Stimulated activated naive CD4-positive, alpha-beta T cell (primary cell): Measurements from ENCODE around the gene COLEC11.
"Not testable (repeated sequence)": the region's sequence is repeated elsewhere in the genome, so short reads cannot be mapped to it uniquely, and the experiment has no call there.

Experiments used
- DNase-seq, 6 experiments: peaks; one replicate each; lab custom pipeline; 2025; lab: John Stamatoyannopoulos, UW

Gene COLEC11

DNA sequence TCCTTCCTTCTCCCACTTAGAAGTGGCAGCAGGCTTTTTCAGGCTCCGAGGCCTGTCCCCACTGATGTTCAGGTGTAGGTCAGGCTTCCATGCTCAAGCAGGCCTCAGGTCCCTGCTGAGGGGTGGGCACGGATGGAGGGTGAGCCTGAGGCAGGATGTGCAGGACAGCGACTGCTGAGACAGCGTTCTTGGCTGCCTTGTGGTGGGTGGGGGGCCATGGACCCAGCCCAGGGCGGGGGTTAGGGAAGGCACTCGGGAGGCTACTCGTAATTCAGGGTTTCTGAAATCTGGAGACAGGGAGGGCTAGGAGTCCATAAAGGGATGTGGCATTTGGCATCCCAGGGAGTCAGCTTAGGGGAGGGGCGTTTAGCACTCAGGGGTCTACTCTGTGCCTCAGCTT lies 30.3 kb downstream of the COLEC11 start:
- DNase-seq = no peak

DNA sequence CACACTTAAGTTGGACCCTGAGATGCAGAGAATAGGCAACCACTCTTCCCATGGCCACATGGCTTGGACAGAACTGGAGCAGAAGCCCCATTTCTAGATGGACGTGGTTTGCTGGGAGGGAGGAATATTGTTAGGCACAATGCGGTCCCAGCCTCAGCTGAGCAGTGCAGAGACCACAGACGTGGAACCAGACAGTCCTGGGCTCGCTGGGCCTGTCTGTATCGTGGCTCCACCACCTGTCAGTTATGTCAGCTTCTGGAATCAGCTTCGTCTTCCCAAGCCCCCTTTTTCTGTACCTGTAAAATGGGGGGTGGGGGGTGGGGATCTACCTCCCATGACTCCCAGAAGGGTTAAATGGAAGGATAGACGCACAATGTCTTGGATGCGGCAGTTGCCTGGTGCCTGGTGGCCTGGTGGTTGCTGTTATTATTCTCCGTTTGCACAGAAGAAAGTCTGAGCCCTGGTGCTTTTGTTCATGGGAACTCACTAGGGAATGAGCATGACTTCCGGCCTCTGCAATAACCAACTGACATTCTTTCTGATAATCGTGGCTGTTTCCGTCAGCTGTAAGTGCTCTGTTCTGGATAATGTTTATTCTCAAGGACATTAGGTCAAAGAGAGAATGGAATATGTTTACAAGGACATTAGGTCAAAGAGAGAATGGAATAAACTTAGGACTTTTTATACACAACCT lies 31.4 kb downstream of the COLEC11 start:
- no peak for DNase-seq

GRCh38 chr2:3626812-3627499 lies 32.0 kb downstream of the COLEC11 start:
- no peak for DNase-seq

GRCh38 chr2:3627500-3628100 lies 32.7 kb downstream of the COLEC11 start:
- DNase-seq = no peak

DNA sequence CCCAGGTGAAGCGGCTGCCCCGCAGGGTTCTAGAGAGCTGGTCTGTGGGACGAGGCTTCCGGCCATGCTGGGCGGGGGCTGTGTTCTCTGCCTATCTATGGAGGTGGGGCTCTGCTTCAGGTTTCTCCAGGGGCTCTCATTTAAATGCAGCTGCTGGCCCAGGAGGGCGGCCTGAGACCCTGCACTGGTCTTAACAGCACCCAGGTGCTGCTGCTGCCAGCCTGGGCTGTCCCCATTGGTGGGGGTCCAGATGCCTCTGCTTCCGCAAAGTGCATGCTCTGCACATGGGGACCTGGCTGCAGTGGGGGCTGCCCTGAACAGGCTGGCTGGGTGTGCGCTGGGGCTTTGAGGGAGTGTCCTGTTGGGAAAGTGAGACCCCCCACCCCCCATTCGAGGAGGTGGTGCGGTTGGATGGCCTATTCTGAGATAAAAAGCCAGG lies 33.3 kb downstream of the COLEC11 start:
- DNase-seq = no peak

DNA sequence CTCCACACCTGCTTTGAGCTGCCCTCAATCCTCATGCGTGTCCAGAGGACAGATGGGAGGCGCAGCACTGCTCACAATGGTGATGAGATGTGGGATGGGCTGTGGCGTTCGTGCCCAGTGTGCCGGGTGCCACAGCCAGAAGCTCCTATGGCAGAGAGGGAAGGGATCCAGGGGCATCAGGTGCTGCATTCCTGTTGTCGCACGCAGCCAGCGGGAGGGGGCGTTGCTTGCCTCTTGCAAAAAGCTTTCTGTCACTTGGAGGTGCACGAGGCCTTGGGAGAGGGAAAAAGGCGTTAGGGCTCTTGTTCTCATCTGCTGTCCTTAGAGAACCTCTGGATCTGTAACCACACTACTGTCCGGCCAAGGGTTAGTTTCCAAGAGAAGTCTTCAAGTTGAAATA lies 33.9 kb downstream of the COLEC11 start:
- DNase-seq = no peak

- DNase-seq = no peak
These were observed 35.7 kb downstream of the COLEC11 start for GRCh38 chr2:3630631-3631030.

- DNase-seq = no peak
These were observed 36.4 kb downstream of the COLEC11 start for GRCh38 chr2:3631161-3631850.

GRCh38 chr2:3631851-3632659 lies 37.1 kb downstream of the COLEC11 start:
- DNase-seq = no peak

DNA sequence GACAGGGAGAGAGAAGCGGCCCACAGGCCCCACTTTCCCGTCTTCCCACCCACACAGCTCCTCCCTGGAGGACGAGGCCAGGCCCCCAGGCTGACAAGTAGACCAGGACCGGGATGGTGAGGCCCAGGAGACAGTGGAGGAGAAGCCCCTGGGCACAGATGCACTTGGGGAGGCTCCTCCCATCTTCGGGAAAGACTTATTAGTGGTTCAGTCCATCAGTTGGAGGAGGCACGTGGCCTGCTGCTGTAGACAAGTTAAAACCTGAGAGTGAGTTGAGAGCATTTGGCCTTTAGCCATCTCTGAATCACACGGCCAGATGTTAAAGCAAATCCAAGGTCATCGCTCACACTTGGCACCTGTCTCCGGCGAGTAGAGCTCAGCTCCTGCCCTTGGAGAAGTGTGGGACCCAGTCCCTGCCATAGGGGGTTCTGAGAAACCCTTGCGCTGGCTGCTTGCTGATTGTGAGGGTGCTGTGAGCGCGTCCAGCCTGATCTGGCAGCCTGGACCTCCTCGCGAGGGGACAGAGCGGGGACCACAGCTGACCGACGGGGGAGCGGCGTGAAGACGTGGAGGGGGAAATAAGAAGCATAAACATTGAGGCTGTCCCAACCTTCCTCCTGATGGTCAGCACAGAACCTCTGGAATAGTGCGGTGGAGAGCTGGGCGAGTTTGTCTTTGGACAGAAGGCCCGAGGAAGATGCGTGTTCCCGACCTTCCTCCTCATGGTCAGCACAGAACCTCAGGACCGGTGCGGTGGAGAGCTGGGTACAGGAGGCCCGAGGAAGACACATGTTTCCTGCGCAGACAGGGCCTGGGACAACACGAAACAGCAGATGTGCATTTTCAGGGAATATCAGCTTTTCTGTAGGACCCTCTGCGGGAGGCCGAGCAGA lies 38.4 kb downstream of the COLEC11 start:
- DNase-seq = no peak

DNA sequence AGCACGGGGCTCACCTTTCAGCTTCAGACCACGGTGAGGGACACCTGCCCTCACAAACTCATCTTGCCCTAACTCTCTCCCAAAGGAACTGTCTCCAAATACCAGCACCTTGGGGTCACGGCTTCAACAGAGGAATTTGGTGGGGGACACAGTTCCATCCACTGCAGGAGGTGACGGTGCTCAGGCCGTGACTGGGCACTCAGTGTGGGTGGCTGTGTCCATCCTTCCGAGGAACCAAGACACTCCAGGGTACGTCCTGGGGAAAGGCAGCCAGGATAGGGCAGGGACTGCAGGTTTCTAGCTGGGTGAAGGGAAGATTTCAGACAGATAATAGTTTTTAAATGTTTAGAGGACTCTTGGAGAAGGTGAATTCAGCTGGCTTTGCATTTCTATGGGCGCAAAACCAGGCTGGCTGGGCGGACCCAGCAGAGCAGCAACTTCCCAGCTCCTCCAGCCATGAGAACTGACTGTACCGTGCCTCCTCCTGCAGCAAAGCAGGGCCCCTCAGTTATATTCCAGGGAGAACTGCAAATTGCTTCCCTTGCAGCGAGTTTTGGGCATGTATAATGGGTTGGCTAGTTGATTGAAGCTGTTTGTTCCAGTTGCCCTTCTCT lies 39.2 kb downstream of the COLEC11 start:
- no peak for DNase-seq

DNA sequence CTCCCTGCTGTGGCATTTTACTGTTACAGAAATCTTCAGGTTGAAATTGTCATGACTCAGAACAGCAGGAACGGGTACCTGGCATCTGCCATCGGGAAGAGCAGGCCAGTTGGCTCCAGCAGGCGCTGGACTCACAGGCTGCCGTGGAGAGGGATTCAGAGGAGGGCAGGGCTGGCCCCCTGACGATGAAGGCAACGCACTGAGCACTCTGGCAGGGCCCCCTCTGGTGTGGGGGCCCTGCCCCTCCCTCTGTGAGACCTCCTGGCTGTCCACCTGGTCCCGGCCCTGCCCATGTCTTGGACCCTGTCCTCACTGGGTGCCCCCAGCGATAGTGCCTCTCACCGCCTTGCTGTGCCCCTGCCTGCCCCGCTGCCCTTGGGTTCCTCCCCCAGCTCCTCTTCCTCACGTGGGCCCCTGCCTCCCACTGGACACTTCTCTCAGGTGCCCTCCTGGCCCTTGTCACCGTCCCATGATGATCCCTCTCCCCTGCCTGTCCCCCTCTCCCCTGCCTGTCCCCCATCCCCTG lies 39.7 kb downstream of the COLEC11 start:
- DNase-seq = no peak

DNA sequence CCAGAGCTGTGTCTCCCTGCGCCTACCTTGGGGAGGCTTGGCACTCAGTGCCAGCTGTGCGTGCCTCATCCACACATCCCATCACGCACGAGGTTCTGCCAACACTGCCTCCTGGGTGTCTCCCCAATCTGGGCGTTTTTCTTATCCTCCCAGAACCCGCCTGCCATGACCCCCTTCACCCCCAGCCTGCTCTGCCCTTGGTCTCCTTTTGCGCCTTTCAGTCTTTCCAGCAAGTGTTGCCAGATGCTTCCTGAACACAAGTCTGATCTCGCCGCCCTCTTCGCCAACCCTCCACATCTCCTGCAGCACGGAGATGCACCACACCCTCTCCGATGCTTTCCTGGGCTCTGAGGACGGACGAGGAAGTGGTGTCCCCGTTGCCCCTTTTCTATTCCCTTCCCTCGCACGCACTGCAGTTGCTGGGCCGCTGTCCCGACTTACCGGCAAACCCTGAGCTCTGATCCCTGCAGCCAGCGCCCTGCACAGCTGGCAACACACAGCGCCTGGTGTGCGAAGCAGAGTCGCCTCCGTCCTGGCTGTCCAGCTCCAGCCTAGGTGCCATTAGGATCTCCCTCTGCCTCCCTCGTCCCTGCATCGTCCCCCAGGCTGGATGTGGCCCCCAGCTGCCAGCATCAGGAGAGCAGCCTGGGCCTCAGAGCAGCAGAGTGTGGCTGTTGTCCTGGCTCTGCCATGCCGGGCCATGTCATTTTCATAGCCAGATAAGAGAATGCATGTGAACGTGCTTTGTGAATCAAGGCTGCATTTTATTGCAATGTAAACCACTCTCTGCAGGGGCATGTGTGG lies 40.5 kb downstream of the COLEC11 start:
- no peak for DNase-seq

DNA sequence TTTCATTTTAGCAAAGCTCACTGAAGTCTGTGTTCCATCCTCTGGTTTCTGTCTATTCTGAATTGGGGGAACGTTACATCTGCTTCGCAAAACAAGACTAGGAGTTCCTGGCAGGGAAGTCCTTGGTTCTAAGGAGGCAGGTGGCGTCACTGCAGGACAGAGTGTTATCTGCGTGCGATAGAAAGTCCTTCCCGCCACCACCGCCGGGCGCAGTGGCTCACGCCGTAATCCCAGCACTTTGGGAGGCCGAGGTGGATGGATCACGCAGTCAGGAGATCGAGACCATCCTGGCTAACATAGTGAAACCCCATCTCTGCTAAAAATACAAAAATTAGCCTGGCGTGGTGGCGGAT lies 41.0 kb downstream of the COLEC11 start:
- not testable (repeated sequence) for DNase-seq

GRCh38 chr2:3636586-3637310 lies 41.8 kb downstream of the COLEC11 start:
- no peak for DNase-seq

DNA sequence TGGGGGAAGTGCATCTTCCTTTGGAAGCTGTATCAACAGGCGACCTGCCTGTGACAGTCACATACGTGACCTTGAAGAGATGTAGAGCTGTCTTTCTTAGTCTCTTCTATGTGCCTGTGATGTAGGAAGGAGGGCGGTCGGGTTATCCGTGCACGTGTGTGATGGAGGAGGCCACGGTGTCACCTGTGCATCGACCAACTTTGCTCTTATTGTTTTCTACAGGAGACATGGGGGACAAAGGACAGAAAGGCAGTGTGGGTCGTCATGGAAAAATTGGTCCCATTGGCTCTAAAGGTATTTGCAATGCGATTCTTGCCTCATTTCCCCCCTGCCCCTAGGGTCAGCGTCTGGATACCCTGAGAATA lies 42.4 kb downstream of the COLEC11 start:
- no peak for DNase-seq

- no peak for DNase-seq
These were observed 43.0 kb downstream of the COLEC11 start for GRCh38 chr2:3637692-3638455.

GRCh38 chr2:3638456-3638810 lies 43.5 kb downstream of the COLEC11 start:
- no peak for DNase-seq
